Measurements from ENCODE around the gene NQO2. TPM values are rescaled to one million over a fixed set of nuclear protein-coding genes. Genes with fewer than 3 reads are reported as not detected.
"Not testable (repeated sequence)": the region's sequence is repeated elsewhere in the genome, so short reads cannot be mapped to it uniquely, and the experiment has no call there.

The NQO2 gene
- total RNA-seq, 3 donors from 2014 or later (not counting 1 experiment from before 2014, with no cell fraction given) = 13.1 to 21.7 (median 16.2) TPM

GRCh38 chr6:3045369-3045768, 45.7 kb downstream of the NQO2 start:
- Histone ChIP-seq H3K9me3 (ENCODE audit: control insufficient read depth, insufficient read depth, low read length) (no peaks in the 10 kb centered on the region), H3K36me3 (ENCODE audit: control insufficient read depth, insufficient read depth, low read length) (no peaks in the 10 kb centered on the region), H3K4me3 (ENCODE audit: low read length) (no peak overlapping the region), H3K27ac (ENCODE audit: low read length) (no peak overlapping the region), H3K4me1 (ENCODE audit: control insufficient read depth, insufficient read depth, low read length) (no peaks in the 10 kb centered on the region), H3K27me3 (ENCODE audit: control insufficient read depth, insufficient read depth, low read length) (no peaks in the 10 kb centered on the region)
- no peak overlapping the region for H3K4me3 Mint-ChIP-seq
- no peak for TF ChIP-seq CTCF (IDR thresholded peaks at IDR 0.05)
- H3K36me3 Mint-ChIP-seq = no peaks in the 10 kb centered on the region
- ATAC-seq (no peak), DNase-seq (no peak)
- no peaks in the 10 kb centered on the region for H3K9me3 Mint-ChIP-seq
- no peaks in the 10 kb centered on the region for H3K4me1 Mint-ChIP-seq
- WGBS (ENCODE audit: insufficient coverage) = 71% methylated on average over 4 of the region's 5 CpGs
- H3K27me3 Mint-ChIP-seq (ENCODE audit: low read depth in 2 of 2) = peaks cover 0 to 16% of the 10 kb centered on the region in 2 donors
- H3K27ac Mint-ChIP-seq = no peak overlapping the region
- intact Hi-C loops (cut with micrococcal nuclease) = no loop called here

GRCh38 chr6:3045777-3046176, 46.1 kb downstream of the NQO2 start:
- H3K4me3 ChIP-seq (ENCODE audit: low read length) = no peak overlapping the region
- no peaks in the 10 kb centered on the region for H3K27me3 ChIP-seq (ENCODE audit: control insufficient read depth, insufficient read depth, low read length)
- intact Hi-C loops (cut with micrococcal nuclease) = no loop called here
- H3K27ac Mint-ChIP-seq = no peak overlapping the region
- H3K9me3 Mint-ChIP-seq = no peaks in the 10 kb centered on the region
- peaks cover 0 to 16% of the 10 kb centered on the region in 2 donors for H3K27me3 Mint-ChIP-seq (ENCODE audit: low read depth in 2 of 2)
- H3K36me3 Mint-ChIP-seq = no peaks in the 10 kb centered on the region
- H3K4me1 ChIP-seq (ENCODE audit: control insufficient read depth, insufficient read depth, low read length) = no peaks in the 10 kb centered on the region
- H3K4me1 Mint-ChIP-seq = no peaks in the 10 kb centered on the region
- TF ChIP-seq CTCF (IDR thresholded peaks at IDR 0.05) = no peak
- no CpG with 5 or more reads among the region's 1 CpG for WGBS (ENCODE audit: insufficient coverage)
- no peaks in the 10 kb centered on the region for H3K36me3 ChIP-seq (ENCODE audit: control insufficient read depth, insufficient read depth, low read length)
- ATAC-seq = no peak
- DNase-seq = no peak
- no peaks in the 10 kb centered on the region for H3K9me3 ChIP-seq (ENCODE audit: control insufficient read depth, insufficient read depth, low read length)
- no peak overlapping the region for H3K27ac ChIP-seq (ENCODE audit: low read length)
- no peak overlapping the region for H3K4me3 Mint-ChIP-seq

- no peaks in the 10 kb centered on the region for H3K27me3 ChIP-seq (ENCODE audit: control insufficient read depth, insufficient read depth, low read length)
- H3K27me3 Mint-ChIP-seq (ENCODE audit: low read depth in 2 of 2) = peaks cover 0 to 16% of the 10 kb centered on the region in 2 donors
- no peak for ATAC-seq
- H3K9me3 ChIP-seq (ENCODE audit: control insufficient read depth, insufficient read depth, low read length) = no peaks in the 10 kb centered on the region
- H3K4me1 ChIP-seq (ENCODE audit: control insufficient read depth, insufficient read depth, low read length) = no peaks in the 10 kb centered on the region
- H3K4me3 Mint-ChIP-seq = no peak overlapping the region
- H3K36me3 ChIP-seq (ENCODE audit: control insufficient read depth, insufficient read depth, low read length) = no peaks in the 10 kb centered on the region
- no peak for TF ChIP-seq CTCF (IDR thresholded peaks at IDR 0.05)
- no peaks in the 10 kb centered on the region for H3K36me3 Mint-ChIP-seq
- 77% methylated on average over 3 of the region's 3 CpGs for WGBS (ENCODE audit: insufficient coverage)
- no peaks in the 10 kb centered on the region for H3K9me3 Mint-ChIP-seq
- H3K27ac ChIP-seq (ENCODE audit: low read length) = no peak overlapping the region
- H3K27ac Mint-ChIP-seq = no peak overlapping the region
- intact Hi-C loops (cut with micrococcal nuclease) = no loop called here
- H3K4me3 ChIP-seq (ENCODE audit: low read length) = no peak overlapping the region
- no peaks in the 10 kb centered on the region for H3K4me1 Mint-ChIP-seq
- no peak for DNase-seq
Observed at GRCh38 chr6:3046295-3046694, 46.6 kb downstream of the NQO2 start.

GRCh38 chr6:3048009-3048408, 48.3 kb downstream of the NQO2 start:
- H3K27me3 Mint-ChIP-seq (ENCODE audit: low read depth in 2 of 2) = peaks cover 0 to 16% of the 10 kb centered on the region in 2 donors

More at GRCh38 chr6:3048009-3048408, 48.3 kb downstream of the NQO2 start:
- 83% methylated on average over 4 of the region's 4 CpGs for WGBS (ENCODE audit: insufficient coverage)
- H3K4me3 ChIP-seq (ENCODE audit: low read length); H3K4me3 Mint-ChIP-seq; intact Hi-C loops (cut with micrococcal nuclease); H3K9me3 Mint-ChIP-seq; H3K27ac Mint-ChIP-seq; DNase-seq; H3K36me3 ChIP-seq (ENCODE audit: control insufficient read depth, insufficient read depth, low read length); H3K27ac ChIP-seq (ENCODE audit: low read length); H3K9me3 ChIP-seq (ENCODE audit: control insufficient read depth, insufficient read depth, low read length); H3K4me1 ChIP-seq (ENCODE audit: control insufficient read depth, insufficient read depth, low read length); H3K27me3 ChIP-seq (ENCODE audit: control insufficient read depth, insufficient read depth, low read length); H3K4me1 Mint-ChIP-seq; ATAC-seq; H3K36me3 Mint-ChIP-seq: not testable (repeated sequence)
